Spleen (tissue), 7 donors: ENCODE data around the gene NMT2.

Experiments used
- CTCF ChIP-seq, 11 experiments: fragments of 200-600 bp in 7 of 11; fragments of 450-650 bp in 4 of 11; sonication (generic) in 4 of 11; IDR thresholded peaks in 8 of 11; conservative IDR thresholded peaks in 3 of 11; 1 replicate in 7 of 11; 2 replicates in 4 of 11; pipeline versions ENCODE4 v1.4.0 to v1.8.0; 2016 to 2021; ENCODE audit warnings: antibody characterized with exemption in 11 of 11, inconsistent platforms in 4 of 11, mild to moderate bottlenecking in 1 of 11
- POLR2A ChIP-seq, 3 donors: fragments of 450-650 bp; IDR thresholded peaks; one replicate each; pipeline ENCODE4 v1.5.1; 2017; ENCODE audit warnings: antibody characterized with exemption in 3 of 3, mild to moderate bottlenecking in 1 of 3
- POLR2AphosphoS5 ChIP-seq, 3 donors: sonication (generic); formaldehyde crosslinking; IDR thresholded peaks; one replicate each; pipeline ENCODE4 v1.5.1; 2017; ENCODE audit warnings: antibody characterized with exemption in 3 of 3
- donor health status: DM: no; HTN: no; CAD: no; lungs with moderate emphysema.
- donor health status: DM: no; HTN: no; CAD: no.
- donor health status: DM: no; HTN: no; CAD: no.

GRCh38 chr10:15099886-15100285, 68.6 kb downstream of the NMT2 start:
- TF ChIP-seq CTCF (IDR thresholded peaks at IDR 0.05 in 8 of 11, conservative IDR thresholded peaks at IDR 0.05 in 3 of 11) (no peak), POLR2A (IDR thresholded peaks at IDR 0.05) (no peak), POLR2AphosphoS5 (IDR thresholded peaks at IDR 0.05) (no peak)
